GM10266 (cell line): ENCODE results near the gene MPO.

Experiments
- DNase-seq: peaks from one replicate; pipeline ENCODE4 v3.0.0; 2012; ENCODE audit errors: extremely low spot score
- CTCF ChIP-seq: IDR thresholded peaks from 2 replicates; pipeline ENCODE4 v1.5.1; 2012; ENCODE audit warnings: mild to moderate bottlenecking, low read depth; ENCODE audit not compliant: control insufficient read depth, insufficient read depth; ENCODE audit errors: missing control alignments

Gene MPO

GRCh38 chr17:58313815-58314705 lies 33.3 kb upstream of the MPO start:
- no peak for TF ChIP-seq CTCF
- no peak for DNase-seq

GRCh38 chr17:58312829-58313228 lies 32.1 kb upstream of the MPO start:
- DNase-seq: no peak
- TF ChIP-seq CTCF: no peak

- no peak for TF ChIP-seq CTCF
- no peak for DNase-seq
Measured at GRCh38 chr17:58312021-58312630, 31.4 kb upstream of the MPO start.

- DNase-seq: no peak
Measured at GRCh38 chr17:58311429-58311894, 30.7 kb upstream of the MPO start.

GRCh38 chr17:58310511-58311428 lies 30.0 kb upstream of the MPO start:
- DNase-seq: no peak
- TF ChIP-seq CTCF: no peak

More at GRCh38 chr17:58311429-58311894, 30.7 kb upstream of the MPO start:
- no peak for TF ChIP-seq CTCF

- DNase-seq: no peak
- no peak for TF ChIP-seq CTCF
Measured at GRCh38 chr17:58309918-58310259, 29.2 kb upstream of the MPO start.
